LNCaP clone FGC (cell line): Measurements from ENCODE around the gene OR4N5.
"Not testable (repeated sequence)": the region's sequence is repeated elsewhere in the genome, so short reads cannot be mapped to it uniquely, and the experiment has no call there.

ENCODE experiments used
- DNase-seq: peaks from one replicate; pipeline ENCODE4 v3.0.0-alpha.2; 2011; ENCODE audit warnings: low read depth
- H3K4me3 ChIP-seq: 2 replicates; pipeline ENCODE4 v1.5.1; 2011; ENCODE audit warnings: mild to moderate bottlenecking, low read depth, low read length, control low read depth
- CTCF ChIP-seq: IDR thresholded peaks from 2 replicates; pipeline ENCODE4 v1.5.1; 2012; ENCODE audit warnings: mild to moderate bottlenecking; ENCODE audit not compliant: control insufficient read depth, insufficient read depth; ENCODE audit errors: extremely low read depth

OR4N5 gene

GRCh38 chr14:20118795-20119194 lies 19.8 kb upstream of the OR4N5 start:
- no peak for TF ChIP-seq CTCF
- DNase-seq, result no peak
- no peak overlapping the region for H3K4me3 ChIP-seq

GRCh38 chr14:20143911-20144310 lies 5.3 kb downstream of the OR4N5 start:
- TF ChIP-seq CTCF, result peak; percentile 18; the same call in 1 of the 2 replicates
- no peak for DNase-seq
- H3K4me3 ChIP-seq, result no peak overlapping the region

GRCh38 chr14:20144820-20145219 lies 6.2 kb downstream of the OR4N5 start:
- H3K4me3 ChIP-seq, result no peak overlapping the region
- DNase-seq, result no peak
- no peak for TF ChIP-seq CTCF

- TF ChIP-seq CTCF, result no peak
- no peak for DNase-seq
- no peak overlapping the region for H3K4me3 ChIP-seq
Observed at GRCh38 chr14:20164462-20164861, 25.8 kb downstream of the OR4N5 start.

GRCh38 chr14:20167091-20167490 lies 28.5 kb downstream of the OR4N5 start:
- no peak overlapping the region for H3K4me3 ChIP-seq
- DNase-seq, result peak; percentile 95
- TF ChIP-seq CTCF, result no peak

GRCh38 chr14:20169852-20170251 lies 31.2 kb downstream of the OR4N5 start:
- H3K4me3 ChIP-seq, DNase-seq: not testable (repeated sequence)

GRCh38 chr14:20174205-20174604 lies 35.6 kb downstream of the OR4N5 start:
- H3K4me3 ChIP-seq, DNase-seq: not testable (repeated sequence)

GRCh38 chr14:20176330-20176729 lies 37.7 kb downstream of the OR4N5 start:
- no peak for TF ChIP-seq CTCF
- no peak overlapping the region for H3K4me3 ChIP-seq
- no peak for DNase-seq
